Body of pancreas (tissue), 4 donors: ENCODE results near the gene PRICKLE4. TPM values are rescaled to one million over a fixed set of nuclear protein-coding genes. Genes with fewer than 3 reads are reported as not detected.

Experiments
- ATAC-seq: fragments of 150-250 bp; one replicate; pipeline ENCODE4 v1.9.1; 2016
- DNase-seq, 4 donors: peaks; one replicate each; pipeline ENCODE4 v3.0.0-alpha.2; 2019
- H3K27ac ChIP-seq, 4 donors: fragments of 200-600 bp; sonication (generic); 1 replicate in 3 of 4; 2 replicates in 1 of 4; pipeline versions ENCODE4 v1.5.1 to v1.6.1; 2016 to 2019; ENCODE audit warnings: mild to moderate bottlenecking in 1 of 4, mixed read lengths in 1 of 4, moderate library complexity in 1 of 4
- H3K27me3 ChIP-seq, 2 donors: fragments of 200-600 bp; sonication (generic); one replicate each; pipeline ENCODE4 v1.6.0; 2016; ENCODE audit warnings: mild to moderate bottlenecking in 1 of 2
- H3K36me3 ChIP-seq, 2 donors: fragments of 200-600 bp; sonication (generic); replicated peaks in 1 of 2; 2 replicates each; pipeline ENCODE4 v1.5.1; 2016; ENCODE audit warnings: low read depth in 2 of 2; ENCODE audit not compliant: insufficient read depth in 1 of 2
- H3K4me1 ChIP-seq: fragments of 200-600 bp; sonication (generic); one replicate; pipeline ENCODE4 v1.6.0; 2016
- H3K4me3 ChIP-seq, 2 donors: fragments of 200-600 bp; sonication (generic); 1 replicate in 1 of 2; 2 replicates in 1 of 2; pipeline ENCODE4 v1.5.1; 2016 to 2019
- H3K9me3 ChIP-seq, 3 donors: fragments of 200-600 bp; sonication (generic); 1 replicate in 2 of 3; 2 replicates in 1 of 3; pipeline ENCODE4 v1.5.1; 2016
- CTCF ChIP-seq, 7 experiments: fragments of 450-650 bp in 4 of 7; fragments of 200-600 bp in 3 of 7; sonication (generic) in 3 of 7; IDR thresholded peaks; one replicate each; pipeline ENCODE4 v1.5.1; 2016 to 2019; ENCODE audit warnings: antibody characterized with exemption in 7 of 7
- POLR2A ChIP-seq, 3 donors: fragments of 450-650 bp; IDR thresholded peaks; one replicate each; pipeline ENCODE4 v1.6.1; 2016; ENCODE audit warnings: antibody characterized with exemption in 3 of 3, mild to moderate bottlenecking in 2 of 3
- WGBS, 2 donors: methylation state at CpG; one replicate each; pipeline ENCODE4 v1.1.5; 2017; 5-methylcytosine and 5-hydroxymethylcytosine counted together
- intact Hi-C: fragments of 100-400 bp; cut with DNase I; formaldehyde crosslinking; loops from one replicate; pipeline ENCODE4 v1.15.1; 2023
- total RNA-seq, 2 donors: library from RNA; depleted of rRNA; stranded (reverse); fragments of >200 nt; gene quantifications; one replicate each; pipeline ENCODE4 v1.1.0, GENCODE V29; 2016

The PRICKLE4 gene
- total RNA-seq, 2 donors from 2014 or later = 4.4 to 16.8 TPM

- H3K4me3 ChIP-seq = no peak within 1 kb of the TSS
- no peak for TF ChIP-seq CTCF (IDR thresholded peaks at IDR 0.05)
- no peak for TF ChIP-seq POLR2A (IDR thresholded peaks at IDR 0.05)
- intact Hi-C loops = no loop called here
- no peaks in the 10 kb centered on the region for H3K36me3 ChIP-seq
- ATAC-seq (no peak), DNase-seq (peak in 1 of 4 donors; percentile 12)
- H3K27me3 ChIP-seq = no peaks in the 10 kb centered on the region
- no peaks in the 10 kb centered on the region for H3K9me3 ChIP-seq
- no peak within 1 kb of the TSS for H3K27ac ChIP-seq
- WGBS, 2 donors = 61 to 66% methylated on average over 15 of the region's 15 CpGs
- H3K4me1 ChIP-seq = peaks cover 11% of the 10 kb centered on the region
Observed at GRCh38 chr6:41747256-41748101, 33.1 kb upstream of the PRICKLE4 start, which contains the start of gene PGC. Gene PGC, minus strand, starts transcription at chr6:41747397. Its CDS starts 63 bp downstream, at chr6:41747334.

- Histone ChIP-seq H3K9me3 (no peaks in the 10 kb centered on the region), H3K4me1 (peaks cover 11% of the 10 kb centered on the region), H3K36me3 (no peaks in the 10 kb centered on the region), H3K4me3 (no peak overlapping the region), H3K27me3 (no peaks in the 10 kb centered on the region), H3K27ac (no peak overlapping the region)
- 77 to 86% methylated on average over 6 of the region's 6 CpGs for WGBS, 2 donors
- no peak for TF ChIP-seq POLR2A (IDR thresholded peaks at IDR 0.05)
- TF ChIP-seq CTCF (IDR thresholded peaks at IDR 0.05) = no peak
- ATAC-seq (no peak), DNase-seq (no peak)
- intact Hi-C loops = no loop called here
Observed at GRCh38 chr6:41748102-41748477, 32.5 kb upstream of the PRICKLE4 start.

- no peaks in the 10 kb centered on the region for H3K27me3 ChIP-seq
- no peak overlapping the region for H3K4me3 ChIP-seq
- H3K4me1 ChIP-seq = peaks cover 11% of the 10 kb centered on the region
- no peak overlapping the region for H3K27ac ChIP-seq
- 18 to 20% methylated on average over 3 of the region's 3 CpGs for WGBS, 2 donors
- DNase-seq (peak in 1 of 4 donors; percentile 46), ATAC-seq (peak; percentile 47)
- intact Hi-C loops = no loop called here
- no peaks in the 10 kb centered on the region for H3K36me3 ChIP-seq
- TF ChIP-seq CTCF (IDR thresholded peaks at IDR 0.05) (no peak), POLR2A (IDR thresholded peaks at IDR 0.05) (no peak)
- no peaks in the 10 kb centered on the region for H3K9me3 ChIP-seq
Observed at GRCh38 chr6:41748542-41748941, 32.0 kb upstream of the PRICKLE4 start.

- DNase-seq (no peak), ATAC-seq (no peak)
- Histone ChIP-seq H3K4me1 (peaks cover 11% of the 10 kb centered on the region), H3K36me3 (no peaks in the 10 kb centered on the region), H3K27me3 (no peaks in the 10 kb centered on the region), H3K27ac (no peak overlapping the region), H3K4me3 (no peak overlapping the region), H3K9me3 (no peaks in the 10 kb centered on the region)
- WGBS, 2 donors = 92 to 99% methylated on average over 3 of the region's 3 CpGs
- intact Hi-C loops = no loop called here
- TF ChIP-seq CTCF (IDR thresholded peaks at IDR 0.05) (no peak), POLR2A (IDR thresholded peaks at IDR 0.05) (no peak)
Observed at GRCh38 chr6:41750374-41750773, 30.2 kb upstream of the PRICKLE4 start.

DNA sequence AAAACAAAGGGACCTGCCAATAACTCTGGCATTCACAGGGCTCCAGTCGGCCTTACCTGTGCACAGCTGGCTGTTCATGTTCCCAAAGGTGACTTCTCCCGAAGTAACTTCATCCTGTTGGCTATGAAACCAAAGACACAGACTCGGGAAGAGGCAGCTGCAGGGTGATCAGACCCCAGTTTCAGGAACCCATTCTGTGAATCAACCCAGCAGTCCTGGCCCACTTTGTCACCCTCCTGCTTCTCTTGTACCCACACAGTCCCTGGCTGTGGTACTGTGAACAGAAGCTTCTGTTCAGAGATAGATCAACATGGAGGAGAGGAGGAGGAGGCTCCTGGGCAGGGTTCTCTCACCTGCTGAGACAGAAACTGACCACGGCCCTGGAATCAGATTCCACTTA is 24.7 kb upstream of the PRICKLE4 start:
- no peak overlapping the region for H3K4me3 ChIP-seq
- ATAC-seq (no peak), DNase-seq (no peak)
- no peaks in the 10 kb centered on the region for H3K27me3 ChIP-seq
- no peaks in the 10 kb centered on the region for H3K36me3 ChIP-seq
- TF ChIP-seq POLR2A (IDR thresholded peaks at IDR 0.05) (no peak), CTCF (IDR thresholded peaks at IDR 0.05) (no peak)
- intact Hi-C loops = no loop called here
- no peak overlapping the region for H3K27ac ChIP-seq
- H3K9me3 ChIP-seq = no peaks in the 10 kb centered on the region
- 41 to 46% methylated on average over 3 to 4 of the region's 4 CpGs for WGBS, 2 donors
- no peaks in the 10 kb centered on the region for H3K4me1 ChIP-seq
